Parathyroid adenoma (tissue), 2 donors: ENCODE measurements around the gene JMJD4.

ENCODE experiments used
- H2AFZ ChIP-seq: fragments of 300-600 bp; sonication (generic); one replicate; pipeline ENCODE4 v1.7.0; 2017; ENCODE audit warnings: antibody characterized with exemption, mild to moderate bottlenecking
- H3K27ac ChIP-seq: fragments of 300-600 bp; sonication (generic); one replicate; pipeline ENCODE4 v1.7.0; 2017
- H3K27me3 ChIP-seq: fragments of 300-600 bp; sonication (generic); one replicate; pipeline ENCODE4 v1.7.0; 2017; ENCODE audit warnings: low read length; ENCODE audit not compliant: control insufficient read depth, insufficient read depth
- H3K36me3 ChIP-seq: fragments of 300-600 bp; sonication (generic); one replicate; pipeline ENCODE4 v1.7.0; 2017; ENCODE audit warnings: low read length; ENCODE audit not compliant: control insufficient read depth, insufficient read depth
- H3K4me1 ChIP-seq: fragments of 300-600 bp; sonication (generic); one replicate; pipeline ENCODE4 v1.7.0; 2017; ENCODE audit warnings: control low read depth
- H3K4me2 ChIP-seq: fragments of 300-600 bp; sonication (generic); one replicate; pipeline ENCODE4 v1.7.0; 2017; ENCODE audit warnings: low read length
- H3K4me3 ChIP-seq: fragments of 300-600 bp; sonication (generic); one replicate; pipeline ENCODE4 v1.7.0; 2017; ENCODE audit warnings: low read depth, low read length
- H3K79me2 ChIP-seq: fragments of 300-600 bp; sonication (generic); one replicate; pipeline ENCODE4 v1.7.0; 2017; ENCODE audit warnings: control low read depth
- H3K9ac ChIP-seq: fragments of 300-600 bp; sonication (generic); one replicate; pipeline ENCODE4 v1.7.0; 2017; ENCODE audit warnings: mild to moderate bottlenecking
- H3K9me3 ChIP-seq: fragments of 300-600 bp; sonication (generic); one replicate; pipeline ENCODE4 v1.7.0; 2017; ENCODE audit warnings: low read length; ENCODE audit not compliant: control insufficient read depth
- TF ChIP-seq, protein P1 (sequence below): fragments of 300-600 bp; sonication (generic); IDR thresholded peaks from one replicate; pipeline ENCODE4 v1.7.0; 2017; ENCODE audit warnings: antibody characterized with exemption, mild to moderate bottlenecking
- donor health status: primary hyperparathyroidism.

Gene JMJD4

DNA sequence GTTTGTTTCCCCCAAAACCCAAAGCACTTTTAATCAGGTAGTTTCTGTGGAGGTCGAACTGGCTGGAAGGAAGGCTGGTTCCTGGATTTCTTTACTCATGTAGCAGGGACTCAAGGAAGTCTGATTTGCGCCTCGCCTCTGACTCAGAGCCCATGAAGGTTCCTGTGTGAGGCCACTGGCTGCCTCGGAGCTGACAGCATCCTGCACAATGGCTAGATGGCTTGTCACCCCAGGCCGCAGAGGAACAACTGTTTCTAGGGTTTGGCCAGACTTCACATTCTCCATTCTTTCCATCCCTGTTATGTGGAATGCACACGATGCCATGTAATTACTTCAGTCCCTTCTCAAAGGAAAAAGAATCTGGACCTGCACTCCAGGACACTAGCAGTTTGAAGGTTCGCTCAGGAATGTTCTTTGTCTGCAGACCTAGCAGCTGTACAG, 41.2 kb upstream of the JMJD4 start:
- H3K4me1 ChIP-seq, result no peaks in the 10 kb centered on the region
- H3K27me3 ChIP-seq, result no peaks in the 10 kb centered on the region
- no peaks in the 10 kb centered on the region for H3K79me2 ChIP-seq
- TF ChIP-seq, protein P1, sequence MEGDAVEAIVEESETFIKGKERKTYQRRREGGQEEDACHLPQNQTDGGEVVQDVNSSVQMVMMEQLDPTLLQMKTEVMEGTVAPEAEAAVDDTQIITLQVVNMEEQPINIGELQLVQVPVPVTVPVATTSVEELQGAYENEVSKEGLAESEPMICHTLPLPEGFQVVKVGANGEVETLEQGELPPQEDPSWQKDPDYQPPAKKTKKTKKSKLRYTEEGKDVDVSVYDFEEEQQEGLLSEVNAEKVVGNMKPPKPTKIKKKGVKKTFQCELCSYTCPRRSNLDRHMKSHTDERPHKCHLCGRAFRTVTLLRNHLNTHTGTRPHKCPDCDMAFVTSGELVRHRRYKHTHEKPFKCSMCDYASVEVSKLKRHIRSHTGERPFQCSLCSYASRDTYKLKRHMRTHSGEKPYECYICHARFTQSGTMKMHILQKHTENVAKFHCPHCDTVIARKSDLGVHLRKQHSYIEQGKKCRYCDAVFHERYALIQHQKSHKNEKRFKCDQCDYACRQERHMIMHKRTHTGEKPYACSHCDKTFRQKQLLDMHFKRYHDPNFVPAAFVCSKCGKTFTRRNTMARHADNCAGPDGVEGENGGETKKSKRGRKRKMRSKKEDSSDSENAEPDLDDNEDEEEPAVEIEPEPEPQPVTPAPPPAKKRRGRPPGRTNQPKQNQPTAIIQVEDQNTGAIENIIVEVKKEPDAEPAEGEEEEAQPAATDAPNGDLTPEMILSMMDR, result no peak
- no peak overlapping the region for H3K9ac ChIP-seq
- H3K9me3 ChIP-seq, result no peaks in the 10 kb centered on the region
- H2AFZ ChIP-seq, result no peak overlapping the region
- H3K36me3 ChIP-seq, result no peaks in the 10 kb centered on the region
- H3K27ac ChIP-seq, result no peak overlapping the region
- no peak overlapping the region for H3K4me3 ChIP-seq
- no peak overlapping the region for H3K4me2 ChIP-seq

DNA sequence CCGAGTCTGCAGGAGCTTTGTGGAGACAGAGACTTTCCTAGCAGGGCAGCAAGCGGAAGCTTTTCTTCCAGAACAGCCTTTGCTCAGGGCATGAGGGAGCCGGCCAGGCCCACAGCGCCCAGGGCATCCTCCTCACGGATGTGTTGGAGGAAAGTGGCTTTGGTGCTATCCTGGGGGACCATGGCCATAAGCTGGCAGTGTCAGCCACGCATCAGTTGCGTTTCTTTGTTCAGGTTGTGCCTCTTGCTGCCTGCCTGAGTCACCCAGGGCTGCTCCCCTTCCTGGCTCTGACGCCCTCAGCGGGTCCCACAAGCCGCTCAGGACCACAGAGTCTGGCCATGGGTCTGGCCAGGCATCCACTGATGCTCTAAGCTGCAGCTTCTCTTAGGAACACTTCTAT, 40.7 kb upstream of the JMJD4 start:
- no peak overlapping the region for H3K9ac ChIP-seq
- no peaks in the 10 kb centered on the region for H3K4me1 ChIP-seq
- H3K27ac ChIP-seq, result no peak overlapping the region
- H3K4me2 ChIP-seq, result no peak overlapping the region
- TF ChIP-seq, protein P1, result no peak
- H3K9me3 ChIP-seq, result no peaks in the 10 kb centered on the region
- no peak overlapping the region for H3K4me3 ChIP-seq
- no peaks in the 10 kb centered on the region for H3K27me3 ChIP-seq
- H3K36me3 ChIP-seq, result no peaks in the 10 kb centered on the region
- H2AFZ ChIP-seq, result no peak overlapping the region
- H3K79me2 ChIP-seq, result no peaks in the 10 kb centered on the region

DNA sequence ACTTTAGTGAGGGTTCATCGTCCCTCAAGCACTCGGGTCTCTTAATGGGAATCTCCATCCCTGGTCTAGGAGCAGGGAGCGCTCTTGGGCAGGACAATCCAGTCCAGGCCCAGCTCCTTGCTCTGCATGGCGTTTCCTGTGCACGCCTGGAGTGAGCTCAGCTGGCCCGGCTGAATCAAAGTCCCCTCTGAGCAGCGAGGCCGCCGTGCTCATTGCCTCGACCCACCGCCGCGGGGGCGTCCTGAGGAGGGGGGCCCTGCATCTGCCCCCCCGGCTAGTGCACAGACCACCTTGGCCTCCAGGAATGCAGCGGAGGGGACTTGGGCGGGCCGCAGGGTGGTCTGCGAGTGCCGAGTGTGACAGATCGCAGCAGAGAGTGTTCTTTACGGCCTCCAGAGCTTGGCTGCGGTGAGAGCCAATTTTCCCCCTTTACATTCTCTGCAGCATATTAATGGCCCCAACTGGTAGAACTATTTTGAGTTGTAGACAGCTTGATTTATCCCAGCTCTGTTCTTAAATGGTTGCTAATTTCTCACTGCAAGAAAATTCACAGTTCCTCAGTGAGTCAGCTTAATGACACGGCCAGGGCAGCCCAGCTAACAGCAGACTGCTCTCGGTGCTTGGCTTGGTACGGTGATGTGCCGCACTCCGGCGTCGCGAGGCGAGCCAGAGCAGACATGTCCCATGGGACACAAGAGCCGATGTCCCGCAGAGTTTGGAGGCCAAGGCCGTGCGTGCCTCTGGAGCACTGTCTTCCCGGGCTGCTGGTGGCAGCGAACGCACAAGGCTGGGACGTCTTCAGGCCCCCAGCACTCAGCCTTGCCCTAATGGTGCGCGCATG, 39.9 kb upstream of the JMJD4 start:
- no peak overlapping the region for H2AFZ ChIP-seq
- no peaks in the 10 kb centered on the region for H3K79me2 ChIP-seq
- no peaks in the 10 kb centered on the region for H3K27me3 ChIP-seq
- no peak overlapping the region for H3K4me2 ChIP-seq
- no peak overlapping the region for H3K4me3 ChIP-seq
- no peak overlapping the region for H3K27ac ChIP-seq
- H3K4me1 ChIP-seq, result no peaks in the 10 kb centered on the region
- TF ChIP-seq, protein P1, result no peak
- no peaks in the 10 kb centered on the region for H3K36me3 ChIP-seq
- no peaks in the 10 kb centered on the region for H3K9me3 ChIP-seq
- H3K9ac ChIP-seq, result no peak overlapping the region

DNA sequence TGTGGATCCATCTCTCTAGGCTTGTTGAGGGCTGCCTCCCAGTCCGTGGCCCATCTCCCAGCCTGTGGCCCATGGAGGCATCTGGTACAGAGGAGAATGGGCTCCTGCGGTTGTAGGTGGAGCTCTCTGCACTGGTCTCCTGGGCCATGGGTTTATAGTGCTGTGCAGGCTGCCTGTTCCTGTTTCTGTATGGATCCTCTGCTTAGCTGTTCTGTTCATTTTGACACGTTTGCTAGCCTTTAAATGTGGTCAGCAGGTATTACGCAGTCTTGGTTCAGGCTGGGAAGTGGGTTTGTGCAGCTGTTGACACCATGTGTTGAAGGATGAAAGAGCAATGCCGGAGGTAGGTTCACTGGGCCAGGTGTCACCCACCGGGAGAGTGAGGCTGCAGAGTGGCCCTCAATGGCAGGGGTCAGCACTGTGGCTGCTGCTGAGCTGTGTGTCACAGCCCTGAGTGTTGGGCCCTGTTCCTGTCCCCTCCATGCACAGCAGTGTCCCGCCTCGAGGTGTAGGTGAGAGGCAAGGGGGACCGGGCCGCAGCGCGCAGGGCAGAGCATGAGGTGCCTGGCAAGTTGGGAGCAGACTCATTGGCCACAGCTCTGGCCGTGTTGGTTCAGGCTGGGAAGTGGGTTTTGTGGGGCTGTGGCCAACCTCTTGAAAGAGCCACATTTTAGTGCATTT, 39.1 kb upstream of the JMJD4 start:
- H3K9ac ChIP-seq, result no peak overlapping the region
- TF ChIP-seq, protein P1, result no peak
- no peaks in the 10 kb centered on the region for H3K36me3 ChIP-seq
- H3K9me3 ChIP-seq, result no peaks in the 10 kb centered on the region
- no peak overlapping the region for H3K4me2 ChIP-seq
- no peaks in the 10 kb centered on the region for H3K4me1 ChIP-seq
- H3K79me2 ChIP-seq, result no peaks in the 10 kb centered on the region
- H3K27me3 ChIP-seq, result no peaks in the 10 kb centered on the region
- no peak overlapping the region for H2AFZ ChIP-seq
- no peak overlapping the region for H3K4me3 ChIP-seq
- no peak overlapping the region for H3K27ac ChIP-seq
